Neural cell (in vitro differentiated cells): ENCODE measurements around the gene CPN1.

Experiments used
- EP300 ChIP-seq: fragments of 450-650 bp; conservative IDR thresholded peaks from 2 replicates; pipeline ENCODE4 v1.6.1; 2014; ENCODE audit warnings: antibody characterized with exemption, mild to moderate bottlenecking, moderate library complexity; ENCODE audit not compliant: poor library complexity, severe bottlenecking
- MXI1 ChIP-seq: fragments of 450-650 bp; conservative IDR thresholded peaks from 2 replicates; pipeline ENCODE4 v1.6.1; 2014; ENCODE audit warnings: antibody characterized with exemption, mild to moderate bottlenecking; ENCODE audit not compliant: poor library complexity, severe bottlenecking
- POLR2AphosphoS5 ChIP-seq: IDR thresholded peaks from 2 replicates; pipeline ENCODE4 v1.6.1; 2012
- RAD21 ChIP-seq: fragments of 450-650 bp; conservative IDR thresholded peaks from 2 replicates; pipeline ENCODE4 v1.6.1; 2014; ENCODE audit warnings: antibody characterized with exemption, mild to moderate bottlenecking, moderate library complexity
- SMC3 ChIP-seq: fragments of 450-650 bp; conservative IDR thresholded peaks from 2 replicates; pipeline ENCODE4 v1.6.1; 2014; ENCODE audit warnings: antibody characterized with exemption, mild to moderate bottlenecking, moderate library complexity; ENCODE audit not compliant: poor library complexity
- TF ChIP-seq, protein P1 (sequence below): fragments of 450-650 bp; IDR thresholded peaks from 2 replicates; pipeline ENCODE4 v1.5.1; 2014; ENCODE audit warnings: antibody characterized with exemption, mild to moderate bottlenecking, moderate library complexity; ENCODE audit not compliant: poor library complexity, severe bottlenecking

DNA sequence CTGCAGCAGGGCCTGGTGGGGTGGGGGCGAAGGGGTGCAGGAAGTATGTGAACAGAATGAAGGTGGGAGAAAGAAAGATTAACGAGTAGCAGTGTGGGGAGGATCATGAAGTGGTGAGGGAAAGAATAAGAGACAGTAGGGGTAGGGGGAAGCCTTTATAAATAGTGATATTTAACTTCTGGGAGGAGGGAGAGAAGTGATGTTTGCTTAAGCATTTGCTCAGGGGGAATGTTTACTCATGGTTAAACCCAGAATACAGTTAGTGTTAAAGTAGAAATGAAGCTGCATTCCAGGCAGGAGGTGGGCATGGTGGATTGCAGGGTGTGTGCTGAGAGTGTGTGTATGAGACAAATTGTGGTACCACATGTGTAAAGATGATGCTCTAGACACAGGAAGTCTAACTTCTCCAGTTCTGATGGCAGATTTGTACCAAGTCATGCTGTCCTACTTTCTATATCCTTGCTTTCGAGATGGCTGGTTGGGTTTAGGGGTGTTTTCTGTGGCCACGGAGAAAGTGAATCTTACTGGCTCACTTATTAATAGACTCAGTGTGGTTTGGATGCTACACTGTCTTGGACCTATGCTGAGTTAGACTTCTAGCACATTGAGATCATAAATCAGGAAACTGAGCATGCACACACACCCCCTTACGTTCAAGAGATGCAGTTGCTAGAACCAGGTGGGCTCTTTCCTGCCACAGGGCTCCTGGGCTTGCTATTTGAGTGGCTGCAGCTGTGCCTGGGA is 61.4 kb downstream of the CPN1 start:
- TF ChIP-seq, protein P1, sequence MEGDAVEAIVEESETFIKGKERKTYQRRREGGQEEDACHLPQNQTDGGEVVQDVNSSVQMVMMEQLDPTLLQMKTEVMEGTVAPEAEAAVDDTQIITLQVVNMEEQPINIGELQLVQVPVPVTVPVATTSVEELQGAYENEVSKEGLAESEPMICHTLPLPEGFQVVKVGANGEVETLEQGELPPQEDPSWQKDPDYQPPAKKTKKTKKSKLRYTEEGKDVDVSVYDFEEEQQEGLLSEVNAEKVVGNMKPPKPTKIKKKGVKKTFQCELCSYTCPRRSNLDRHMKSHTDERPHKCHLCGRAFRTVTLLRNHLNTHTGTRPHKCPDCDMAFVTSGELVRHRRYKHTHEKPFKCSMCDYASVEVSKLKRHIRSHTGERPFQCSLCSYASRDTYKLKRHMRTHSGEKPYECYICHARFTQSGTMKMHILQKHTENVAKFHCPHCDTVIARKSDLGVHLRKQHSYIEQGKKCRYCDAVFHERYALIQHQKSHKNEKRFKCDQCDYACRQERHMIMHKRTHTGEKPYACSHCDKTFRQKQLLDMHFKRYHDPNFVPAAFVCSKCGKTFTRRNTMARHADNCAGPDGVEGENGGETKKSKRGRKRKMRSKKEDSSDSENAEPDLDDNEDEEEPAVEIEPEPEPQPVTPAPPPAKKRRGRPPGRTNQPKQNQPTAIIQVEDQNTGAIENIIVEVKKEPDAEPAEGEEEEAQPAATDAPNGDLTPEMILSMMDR: no peak
- TF ChIP-seq RAD21: no peak
- TF ChIP-seq EP300: no peak
- TF ChIP-seq POLR2AphosphoS5: no peak
- no peak for TF ChIP-seq MXI1
- TF ChIP-seq SMC3: no peak
